Upper lobe of right lung (tissue), 1 donor: ENCODE measurements around the gene DEFB108B. TPM values are rescaled to one million over a fixed set of nuclear protein-coding genes. Genes with fewer than 3 reads are reported as not detected.
A peak's percentile ranks its signal among the peaks of the same experiment; 100 is the strongest.
"Not testable (repeated sequence)": the region's sequence is repeated elsewhere in the genome, so short reads cannot be mapped to it uniquely, and the experiment has no call there.

Experiments used
- ATAC-seq: fragments of 200-7000 bp; cut with Tn5 transposase; one replicate; pipeline ENCODE4 v1.9.1; 2020; ENCODE audit warnings: mild to moderate bottlenecking, moderate library complexity
- DNase-seq: peaks from one replicate; pipeline ENCODE4 v3.0.0-alpha.2; 2020
- H3K27ac ChIP-seq: fragments of 200-600 bp; one replicate; pipeline ENCODE4 v1.8.0; 2022
- H3K27me3 ChIP-seq: fragments of 200-600 bp; one replicate; pipeline ENCODE4 v1.8.0; 2022; ENCODE audit warnings: mild to moderate bottlenecking
- H3K36me3 ChIP-seq: fragments of 200-600 bp; one replicate; pipeline ENCODE4 v1.8.0; 2022
- H3K4me1 ChIP-seq: fragments of 200-600 bp; one replicate; pipeline ENCODE4 v1.8.0; 2022
- H3K4me3 ChIP-seq: fragments of 200-600 bp; one replicate; pipeline ENCODE4 v1.8.0; 2022; ENCODE audit warnings: mild to moderate bottlenecking
- H3K9me3 ChIP-seq: fragments of 200-600 bp; one replicate; pipeline ENCODE4 v1.8.0; 2022
- CTCF ChIP-seq: fragments of 200-600 bp; IDR thresholded peaks from one replicate; pipeline ENCODE4 v1.8.0; 2022; ENCODE audit warnings: antibody characterized with exemption
- intact Hi-C: fragments of 100-400 bp; cut with DNase I; formaldehyde crosslinking; loops from one replicate; pipeline ENCODE4 v1.11.0; 2022
- long read RNA-seq: library from polyadenylated mRNA; unstranded; transcript quantifications from one replicate; pipeline ENCODE4 v2.0.0, GENCODE V29; 2021
- total RNA-seq: library from RNA; stranded (reverse); fragmentation: NEBNext Ultra II Directional; extraction: Animal tissue kit (Norgen Biotek cat#: 25700); gene quantifications from one replicate; pipeline ENCODE4 v1.2.1, GENCODE V29; 2021
- donor health status: DM: no; HTN: yes; CAD: no; lungs with severe emphysema.

The DEFB108B gene
- total RNA-seq, result not detected
- long read RNA-seq, result 0 reads

DNA sequence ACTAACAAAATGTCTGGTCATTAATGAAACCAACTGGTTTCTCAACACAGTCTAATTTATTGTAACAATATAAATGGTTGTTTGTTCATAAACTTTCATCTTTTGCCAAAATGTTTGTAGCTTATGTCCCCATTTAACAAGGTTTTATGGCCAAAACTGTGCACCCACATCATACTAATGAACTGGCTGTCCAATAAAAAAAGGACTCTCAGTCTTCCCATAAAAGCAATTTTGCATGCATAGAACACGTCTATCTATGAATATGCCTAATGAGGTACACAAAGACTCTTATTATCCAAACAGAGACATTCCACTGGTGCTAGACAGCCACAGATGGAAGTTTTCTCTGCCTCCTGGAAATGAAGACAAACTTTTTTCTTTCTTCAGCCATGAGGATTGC, at the start of gene DEFB108B:
Gene DEFB108B (plus strand): TSS at position 390 of the 400 bp plus-strand sequence. CDS start 0 bp downstream, at position 390.
- ATAC-seq, H3K4me1 ChIP-seq, intact Hi-C loops, H3K36me3 ChIP-seq, H3K27ac ChIP-seq, DNase-seq, H3K27me3 ChIP-seq, H3K4me3 ChIP-seq, H3K9me3 ChIP-seq: not testable (repeated sequence)

GRCh38 chr11:71786114-71786847, 46.7 kb upstream of the DEFB108B start:
- H3K4me1 ChIP-seq, intact Hi-C loops, DNase-seq, H3K27me3 ChIP-seq, H3K36me3 ChIP-seq, H3K9me3 ChIP-seq: not testable (repeated sequence)
- Histone ChIP-seq H3K4me3 (peak overlapping the region; percentile 66), H3K27ac (peak overlapping the region; percentile 83)
- ATAC-seq, result peak; percentile 38

GRCh38 chr11:71786848-71787097, 46.2 kb upstream of the DEFB108B start:
- Histone ChIP-seq H3K27ac (peak overlapping the region; percentile 47), H3K4me3 (peak overlapping the region; percentile 66)
- intact Hi-C loops, H3K9me3 ChIP-seq, H3K36me3 ChIP-seq, H3K27me3 ChIP-seq, H3K4me1 ChIP-seq: not testable (repeated sequence)
- peak; percentile 99 for ATAC-seq
- peak; percentile 100 for DNase-seq

DNA sequence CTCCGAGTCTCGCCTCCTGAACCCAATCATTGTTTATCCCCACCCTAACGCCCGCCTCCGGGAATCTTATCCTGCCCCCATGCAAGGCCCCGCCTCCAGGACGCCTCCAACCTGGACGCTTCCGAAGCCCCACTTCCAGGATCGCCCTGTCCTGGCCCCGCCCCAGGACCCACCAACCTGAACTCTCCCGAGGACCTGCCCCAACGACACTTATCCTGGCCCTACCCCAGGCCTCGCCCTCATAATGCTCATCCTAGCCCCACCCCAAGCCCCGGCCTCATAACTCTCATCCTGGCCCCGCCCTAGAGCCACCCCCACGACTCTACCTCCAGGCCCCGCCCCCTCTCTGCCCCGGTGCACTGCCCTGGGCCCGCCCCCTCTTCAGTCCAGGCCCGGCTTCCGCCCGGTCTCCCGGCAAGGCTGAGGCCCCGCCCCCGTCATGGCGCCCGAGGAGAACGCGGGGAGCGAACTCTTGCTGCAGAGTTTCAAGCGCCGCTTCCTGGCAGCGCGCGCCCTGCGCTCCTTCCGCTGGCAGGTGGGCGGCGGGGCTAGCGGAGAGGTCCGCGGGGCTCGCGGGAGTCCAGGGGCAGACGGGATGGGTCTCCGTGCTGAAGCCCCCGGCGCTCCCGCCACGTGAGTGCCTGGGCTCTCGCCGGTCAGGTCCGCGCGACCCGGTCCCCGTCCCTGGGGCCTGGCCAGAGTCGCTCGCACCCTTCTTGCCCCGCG, 45.7 kb upstream of the DEFB108B start:
- no peak for TF ChIP-seq CTCF
- intact Hi-C loops, result no loop called here

GRCh38 chr11:71787824-71788454, 45.1 kb upstream of the DEFB108B start:
- DNase-seq, H3K27me3 ChIP-seq, H3K36me3 ChIP-seq, ATAC-seq, H3K4me1 ChIP-seq, intact Hi-C loops, H3K9me3 ChIP-seq: not testable (repeated sequence)
- Histone ChIP-seq H3K27ac (peak overlapping the region; percentile 86), H3K4me3 (peak overlapping the region; percentile 66)

More for the DNA sequence above, 45.7 kb upstream of the DEFB108B start:
- Histone ChIP-seq H3K27ac (peak overlapping the region; percentile 86), H3K27me3 (no peaks in the 10 kb centered on the region), H3K4me3 (peak overlapping the region; percentile 66), H3K36me3 (no peaks in the 10 kb centered on the region), H3K4me1 (peaks cover 4% of the 10 kb centered on the region), H3K9me3 (no peaks in the 10 kb centered on the region)
- DNase-seq, result peak; percentile 98
- ATAC-seq, result peak; percentile 99

GRCh38 chr11:71789444-71790196, 43.4 kb upstream of the DEFB108B start:
- H3K4me1 ChIP-seq, H3K27me3 ChIP-seq, DNase-seq, H3K4me3 ChIP-seq, ATAC-seq, H3K36me3 ChIP-seq, H3K27ac ChIP-seq, intact Hi-C loops, H3K9me3 ChIP-seq: not testable (repeated sequence)

- H3K4me3 ChIP-seq, ATAC-seq, H3K4me1 ChIP-seq, intact Hi-C loops, H3K27me3 ChIP-seq, H3K36me3 ChIP-seq, H3K9me3 ChIP-seq, DNase-seq, H3K27ac ChIP-seq: not testable (repeated sequence)
These were observed 41.9 kb upstream of the DEFB108B start for GRCh38 chr11:71791111-71791510.

GRCh38 chr11:71792621-71793235, 40.3 kb upstream of the DEFB108B start:
- ATAC-seq, H3K4me3 ChIP-seq, intact Hi-C loops, H3K9me3 ChIP-seq, H3K27me3 ChIP-seq, H3K4me1 ChIP-seq, H3K36me3 ChIP-seq, H3K27ac ChIP-seq: not testable (repeated sequence)
- peak; percentile 76 for DNase-seq
- TF ChIP-seq CTCF, result peak; percentile 63

DNA sequence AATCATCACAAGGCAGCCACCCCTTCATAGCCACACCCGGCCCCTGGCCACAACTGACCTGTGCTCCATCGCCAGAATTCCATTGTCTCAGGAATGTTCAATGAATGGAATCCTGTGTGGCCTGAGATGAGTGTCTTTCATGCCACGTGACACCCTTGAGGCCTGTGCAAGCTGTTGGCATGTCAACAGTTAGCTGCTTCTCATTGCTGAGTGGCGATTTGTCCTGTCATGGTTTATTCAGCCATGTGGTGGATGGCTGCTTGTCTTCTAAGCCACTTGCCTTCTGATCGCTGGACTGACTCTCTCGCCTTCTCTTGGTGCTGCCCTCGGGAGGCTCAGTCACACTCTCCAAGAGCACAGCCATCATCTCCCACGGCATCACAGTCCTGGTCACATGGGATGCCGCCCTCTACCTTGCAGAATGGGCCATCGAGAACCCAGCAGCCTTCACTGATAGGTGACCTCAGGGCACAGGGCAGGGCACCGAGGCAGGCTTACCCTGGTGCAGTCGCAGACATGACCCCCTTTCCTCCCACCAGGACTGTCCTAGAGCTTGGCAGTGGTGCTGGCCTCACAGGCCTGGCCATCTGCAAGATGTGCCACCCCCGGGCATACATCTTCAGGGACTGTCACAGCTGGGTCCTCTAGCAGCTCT, 38.5 kb upstream of the DEFB108B start:
- H3K36me3 ChIP-seq, intact Hi-C loops, H3K27me3 ChIP-seq, H3K4me3 ChIP-seq, H3K9me3 ChIP-seq, H3K27ac ChIP-seq, ATAC-seq, H3K4me1 ChIP-seq: not testable (repeated sequence)
- peak; percentile 40 for DNase-seq

DNA sequence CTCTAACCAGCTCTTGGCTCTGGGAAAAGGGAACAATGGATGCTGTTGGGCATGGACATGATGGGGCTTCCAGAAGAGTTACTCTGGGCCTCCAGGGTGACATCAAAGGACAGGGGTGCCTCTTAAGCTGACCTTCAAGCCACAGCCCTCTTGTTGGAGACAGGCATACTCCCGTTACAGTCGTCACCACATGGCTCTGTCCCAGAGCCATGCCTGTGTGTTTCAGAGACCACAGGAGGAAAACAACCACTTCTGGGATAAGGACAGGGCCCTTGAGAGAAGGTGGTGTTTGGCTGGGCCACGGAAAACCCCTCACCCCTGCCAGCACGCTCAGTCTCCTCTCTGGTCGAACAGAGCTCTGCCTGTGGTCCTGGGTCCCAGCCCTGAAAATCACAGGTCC, 37.8 kb upstream of the DEFB108B start:
- H3K4me3 ChIP-seq, H3K27me3 ChIP-seq, H3K9me3 ChIP-seq, H3K4me1 ChIP-seq, H3K36me3 ChIP-seq, ATAC-seq, intact Hi-C loops, H3K27ac ChIP-seq: not testable (repeated sequence)
- peak; percentile 47 for DNase-seq

DNA sequence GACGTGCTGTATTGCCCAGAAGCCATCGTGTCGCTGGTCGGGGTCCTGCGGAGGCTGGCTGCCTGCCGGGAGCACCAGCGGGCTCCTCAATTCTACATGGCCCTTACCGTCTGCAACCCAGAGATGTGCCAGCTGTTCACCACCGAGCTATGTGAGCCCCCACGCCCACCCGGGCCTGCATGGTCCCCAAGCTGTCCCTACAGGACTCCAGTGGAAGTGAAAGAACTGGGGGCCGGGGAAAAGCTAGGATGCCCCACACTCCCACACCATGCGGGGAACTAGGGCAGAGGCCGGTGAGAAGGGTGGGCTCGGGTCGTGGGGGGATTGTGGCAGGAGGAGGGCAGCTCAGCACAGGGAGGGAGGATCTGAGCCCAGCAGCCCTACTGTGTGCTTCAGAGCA, 37.0 kb upstream of the DEFB108B start:
- peak; percentile 53 for DNase-seq
- H3K36me3 ChIP-seq, intact Hi-C loops, H3K27ac ChIP-seq, H3K9me3 ChIP-seq, H3K27me3 ChIP-seq, H3K4me1 ChIP-seq, H3K4me3 ChIP-seq, ATAC-seq: not testable (repeated sequence)
